HG02970 (cell line): ENCODE data around the gene FRMD8.

Experiments used
- ATAC-seq: cut with Tn5 transposase; IDR thresholded peaks from one replicate; pipeline ENCODE4 v1.9.1; 2021; ENCODE audit warnings: mild to moderate bottlenecking, moderate library complexity, moderate number of reproducible peaks; ENCODE audit not compliant: unreplicated experiment, low FRiP score

The FRMD8 gene

GRCh38 chr11:65423516-65424204, 37.2 kb downstream of the FRMD8 start:
- no peak for ATAC-seq

- no peak for ATAC-seq
These were observed 38.0 kb downstream of the FRMD8 start for GRCh38 chr11:65424205-65425104.

DNA sequence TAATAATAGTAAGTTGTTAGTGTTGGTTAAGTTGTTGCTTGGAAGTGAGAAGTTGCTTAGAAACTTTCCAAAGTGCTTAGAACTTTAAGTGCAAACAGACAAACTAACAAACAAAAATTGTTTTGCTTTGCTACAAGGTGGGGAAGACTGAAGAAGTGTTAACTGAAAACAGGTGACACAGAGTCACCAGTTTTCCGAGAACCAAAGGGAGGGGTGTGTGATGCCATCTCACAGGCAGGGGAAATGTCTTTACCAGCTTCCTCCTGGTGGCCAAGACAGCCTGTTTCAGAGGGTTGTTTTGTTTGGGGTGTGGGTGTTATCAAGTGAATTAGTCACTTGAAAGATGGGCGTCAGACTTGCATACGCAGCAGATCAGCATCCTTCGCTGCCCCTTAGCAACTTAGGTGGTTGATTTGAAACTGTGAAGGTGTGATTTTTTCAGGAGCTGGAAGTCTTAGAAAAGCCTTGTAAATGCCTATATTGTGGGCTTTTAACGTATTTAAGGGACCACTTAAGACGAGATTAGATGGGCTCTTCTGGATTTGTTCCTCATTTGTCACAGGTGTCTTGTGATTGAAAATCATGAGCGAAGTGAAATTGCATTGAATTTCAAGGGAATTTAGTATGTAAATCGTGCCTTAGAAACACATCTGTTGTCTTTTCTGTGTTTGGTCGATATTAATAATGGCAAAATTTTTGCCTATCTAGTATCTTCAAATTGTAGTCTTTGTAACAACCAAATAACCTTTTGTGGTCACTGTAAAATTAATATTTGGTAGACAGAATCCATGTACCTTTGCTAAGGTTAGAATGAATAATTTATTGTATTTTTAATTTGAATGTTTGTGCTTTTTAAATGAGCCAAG, 38.9 kb downstream of the FRMD8 start:
- ATAC-seq, result no peak

GRCh38 chr11:65425971-65426838, 39.8 kb downstream of the FRMD8 start:
- no peak for ATAC-seq

DNA sequence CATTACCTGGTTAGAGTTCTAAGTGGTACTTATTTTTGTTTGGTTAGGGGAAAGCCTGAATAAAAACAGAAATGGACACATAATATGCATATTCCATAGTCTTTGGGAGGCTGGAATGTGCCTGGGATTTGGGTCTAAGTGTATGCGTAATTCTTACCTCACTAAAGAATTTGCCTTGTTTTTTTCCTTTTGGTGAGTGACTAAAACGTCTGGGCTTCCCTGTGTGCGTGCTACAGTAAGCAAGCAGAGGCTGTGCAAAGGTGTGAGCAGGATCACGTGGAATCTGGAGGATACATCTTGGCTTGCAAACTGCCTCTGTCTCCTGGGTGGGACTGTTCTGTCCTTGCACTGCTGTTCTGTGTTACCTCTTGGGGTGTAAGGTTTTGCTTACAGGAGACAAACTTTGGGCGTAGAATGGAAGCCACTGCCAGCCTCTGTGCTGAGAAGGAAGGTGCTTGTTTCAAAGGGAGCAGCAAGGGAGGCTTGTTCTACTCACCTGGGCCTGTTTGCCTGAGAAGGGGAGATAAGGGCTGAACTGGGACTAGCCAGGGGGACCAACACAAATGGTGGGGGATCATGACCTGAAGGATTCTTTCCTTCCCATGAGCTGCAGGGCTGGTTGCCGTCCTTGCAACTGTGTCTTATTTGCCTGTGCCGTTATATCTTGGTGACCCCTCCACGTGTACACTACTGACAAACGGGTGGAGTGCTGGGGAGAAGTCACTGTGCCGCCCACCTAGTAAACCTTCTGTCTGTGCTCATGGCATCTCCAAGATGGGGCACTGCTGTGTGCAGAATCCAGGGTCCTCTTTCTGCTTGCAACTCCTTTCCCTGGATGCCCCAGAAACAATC, 40.6 kb downstream of the FRMD8 start:
- ATAC-seq, result no peak

GRCh38 chr11:65427691-65428577, 41.5 kb downstream of the FRMD8 start:
- ATAC-seq, result no peak

GRCh38 chr11:65428578-65429067, 42.2 kb downstream of the FRMD8 start:
- ATAC-seq, result no peak

DNA sequence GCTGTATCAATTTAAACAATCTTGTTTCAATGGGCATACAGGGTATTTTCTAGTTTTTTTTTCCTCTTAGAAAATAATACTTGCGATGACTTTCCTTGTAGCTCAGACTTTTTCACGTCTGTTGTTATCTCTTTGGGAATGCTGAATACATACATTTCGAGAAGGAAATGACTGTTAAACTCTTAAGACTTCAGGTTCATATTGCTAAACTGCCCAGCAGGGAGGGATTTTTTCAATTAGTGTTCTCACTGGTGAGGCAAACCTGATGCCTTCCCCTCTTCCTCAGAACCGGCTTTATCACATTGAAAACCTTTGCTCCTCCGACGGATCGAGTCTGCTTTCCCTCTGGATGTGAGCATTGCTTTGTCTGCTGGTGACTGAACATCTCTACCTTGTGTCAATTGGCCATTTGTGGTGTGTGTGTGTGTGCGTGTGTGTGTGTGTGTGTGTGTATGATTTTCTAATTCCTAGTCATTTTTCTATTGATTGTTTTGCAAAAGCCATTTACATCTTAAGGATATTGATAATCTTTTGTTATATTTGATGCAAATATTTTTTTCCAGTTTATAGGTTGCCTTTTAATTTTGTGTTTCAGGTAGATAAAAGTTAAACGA, 42.7 kb downstream of the FRMD8 start:
- ATAC-seq, result no peak

DNA sequence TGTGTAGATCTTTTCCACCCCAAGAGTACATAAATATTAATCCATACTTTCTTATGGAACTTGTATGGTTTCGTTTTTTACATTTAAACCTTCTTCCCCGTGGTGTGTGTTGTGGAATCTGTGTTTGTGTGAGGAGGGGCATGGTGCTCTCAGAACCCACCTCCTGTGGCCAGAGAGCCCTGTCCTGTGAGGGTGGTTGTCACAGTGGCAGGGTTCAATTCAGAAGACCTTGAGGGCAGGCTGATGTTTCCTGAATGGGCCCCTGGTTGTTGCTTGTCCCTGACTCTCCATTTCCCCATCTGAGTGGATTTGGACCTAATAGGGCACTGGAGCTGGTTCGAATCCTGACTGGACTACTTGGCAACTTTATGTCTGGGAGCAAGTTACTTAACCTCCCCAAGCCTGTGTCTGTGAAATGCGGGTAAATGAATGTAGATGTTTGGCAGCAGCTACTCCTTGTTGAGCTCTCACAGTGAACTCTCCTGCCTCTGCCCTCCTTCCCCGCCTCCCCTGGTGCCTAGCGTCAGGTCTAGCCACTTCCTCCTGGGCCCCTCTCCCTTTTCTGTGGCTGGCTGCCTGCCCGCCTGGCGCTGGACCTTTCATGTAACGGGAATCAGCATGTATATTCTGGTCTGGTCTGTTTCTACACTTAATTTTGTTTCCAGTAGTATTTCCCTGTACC, 43.4 kb downstream of the FRMD8 start:
- ATAC-seq, result no peak

GRCh38 chr11:65430406-65431217, 44.2 kb downstream of the FRMD8 start:
- ATAC-seq, result no peak

GRCh38 chr11:65431451-65432099, 45.1 kb downstream of the FRMD8 start:
- ATAC-seq, result no peak

- ATAC-seq, result no peak
These were observed 45.7 kb downstream of the FRMD8 start for GRCh38 chr11:65432100-65432650.

- no peak for ATAC-seq
These were observed 46.5 kb downstream of the FRMD8 start for GRCh38 chr11:65432686-65433582.

GRCh38 chr11:65433657-65434056, 47.2 kb downstream of the FRMD8 start:
- ATAC-seq, result no peak
